Stimulated activated CD4-positive, alpha-beta T cell treated with anti-CD3 and anti-CD28 coated beads, Interleukin-1b, Interleukin-23, amount 100 ng/mL, for 48 hours (primary cell): ENCODE results near the gene LOXL1.

Experiments
- DNase-seq: peaks from one replicate; pipeline ENCODE4 v3.0.0-alpha.2; 2020

LOXL1 gene

GRCh38 chr15:73900095-73900712 lies 26.1 kb upstream of the LOXL1 start:
- no peak for DNase-seq

DNA sequence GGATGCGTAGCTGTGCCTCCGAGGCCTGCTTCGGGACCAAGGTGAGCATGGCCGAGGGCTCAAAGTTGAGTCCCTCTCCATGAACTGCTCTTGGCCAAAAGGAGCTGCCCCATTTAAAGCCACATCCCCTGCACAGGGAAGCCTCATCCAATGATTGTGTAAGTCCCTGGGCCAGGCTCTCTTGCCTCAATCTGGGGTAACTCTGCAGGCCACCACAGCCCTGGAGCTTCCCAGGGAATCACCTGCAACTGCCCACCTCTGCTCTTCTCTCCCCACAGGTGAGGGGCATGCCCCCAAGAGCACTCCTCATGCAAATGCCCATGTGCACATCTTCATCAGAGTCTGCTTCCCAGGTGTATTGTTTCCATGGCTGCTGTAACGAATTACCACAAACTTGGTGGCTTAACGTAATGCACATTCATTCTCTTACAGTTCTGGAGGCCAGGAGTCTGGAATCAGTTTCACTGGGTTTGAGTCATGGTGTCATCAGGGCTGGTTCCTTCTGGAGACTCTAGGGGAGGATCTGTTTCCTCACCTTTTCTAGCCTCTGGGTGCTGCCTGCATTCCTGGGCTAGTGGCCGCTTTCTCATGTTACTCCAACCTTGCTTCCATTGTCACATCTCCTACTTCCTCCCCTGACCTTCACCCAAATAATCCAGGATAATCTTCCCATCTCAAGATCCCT lies 25.0 kb upstream of the LOXL1 start:
- no peak for DNase-seq

GRCh38 chr15:73902121-73903020 lies 23.9 kb upstream of the LOXL1 start:
- DNase-seq, result no peak

- no peak for DNase-seq
Observed at GRCh38 chr15:73904026-73904815, 22.0 kb upstream of the LOXL1 start.

DNA sequence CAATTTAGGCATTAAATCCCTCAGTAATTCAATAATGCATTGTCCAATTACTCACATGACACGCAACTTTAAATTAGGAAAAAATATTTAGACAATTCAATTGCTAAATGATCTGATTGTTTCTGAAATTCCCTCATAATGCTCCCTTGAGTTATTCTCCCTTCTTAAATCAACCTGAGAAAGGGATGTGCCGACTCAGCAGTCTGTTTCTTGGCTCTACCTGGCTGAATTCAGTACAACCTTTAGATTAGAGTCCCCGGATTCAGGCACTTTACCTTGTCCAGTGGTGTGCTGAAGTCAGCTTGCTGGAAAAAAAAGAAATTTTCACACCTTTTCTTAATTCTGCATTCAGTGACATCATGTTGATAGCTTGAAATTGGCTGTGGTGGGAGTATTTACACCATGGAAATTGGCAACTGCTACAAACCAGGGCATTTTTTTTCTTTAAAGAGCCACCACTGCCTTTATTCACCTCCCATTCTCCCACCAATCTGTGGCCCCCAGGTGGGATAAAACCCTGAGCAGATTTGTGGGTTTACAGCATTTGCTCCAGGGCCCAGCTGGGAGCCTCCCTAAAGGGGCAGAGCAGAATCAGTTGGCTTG lies 20.9 kb upstream of the LOXL1 start:
- DNase-seq, result no peak

DNA sequence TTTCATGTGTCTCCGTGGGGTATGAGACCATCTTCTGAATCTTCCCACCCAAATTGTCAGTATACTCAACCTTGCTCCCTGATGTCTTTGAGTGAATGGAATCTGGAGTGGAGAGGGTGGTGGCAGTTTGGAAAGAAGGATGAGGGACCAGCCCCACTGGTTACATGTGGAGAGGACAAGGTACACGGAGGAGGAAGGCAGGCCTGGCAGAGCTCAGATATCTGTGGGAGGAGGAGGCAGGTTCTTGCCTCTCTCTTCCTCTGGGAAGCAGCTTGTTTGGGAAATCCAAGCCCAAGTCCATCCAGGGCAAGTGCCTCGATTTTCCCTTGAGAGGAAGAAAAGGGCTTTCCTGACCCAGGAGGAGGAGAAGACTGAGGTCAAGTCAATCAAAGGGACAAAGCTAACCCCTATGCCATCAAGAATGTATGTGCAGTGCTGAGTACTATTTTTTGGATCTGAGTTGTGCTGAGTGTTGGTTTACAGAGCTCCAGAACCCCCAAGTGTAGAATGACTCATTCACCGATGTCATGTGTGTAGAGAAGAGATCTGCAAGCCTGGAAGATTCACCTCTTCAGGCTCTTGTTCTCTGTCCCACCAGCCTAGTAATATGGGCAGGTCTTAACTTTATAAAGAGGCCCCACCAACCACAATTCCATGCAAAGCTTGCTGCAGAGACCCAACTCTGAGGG lies 19.8 kb upstream of the LOXL1 start:
- DNase-seq, result no peak

DNA sequence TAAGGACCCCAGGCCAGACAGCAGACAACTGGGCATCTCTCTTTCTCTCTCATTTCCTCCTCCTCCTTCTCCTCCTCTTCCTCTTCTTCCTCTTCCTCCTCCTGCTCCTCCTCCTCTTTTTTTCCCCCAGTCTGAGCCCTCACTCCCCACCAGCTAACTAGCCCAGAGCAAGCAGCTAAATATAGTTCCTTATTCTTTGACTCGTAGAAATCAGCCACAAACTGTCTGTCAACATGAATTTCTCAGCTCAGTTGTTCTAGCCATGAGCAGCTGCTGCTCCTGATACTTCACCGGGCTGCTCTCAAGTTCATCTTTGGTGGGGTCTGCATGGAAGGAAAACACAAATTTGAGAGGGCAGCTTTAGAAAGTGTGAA lies 19.2 kb upstream of the LOXL1 start:
- no peak for DNase-seq

DNA sequence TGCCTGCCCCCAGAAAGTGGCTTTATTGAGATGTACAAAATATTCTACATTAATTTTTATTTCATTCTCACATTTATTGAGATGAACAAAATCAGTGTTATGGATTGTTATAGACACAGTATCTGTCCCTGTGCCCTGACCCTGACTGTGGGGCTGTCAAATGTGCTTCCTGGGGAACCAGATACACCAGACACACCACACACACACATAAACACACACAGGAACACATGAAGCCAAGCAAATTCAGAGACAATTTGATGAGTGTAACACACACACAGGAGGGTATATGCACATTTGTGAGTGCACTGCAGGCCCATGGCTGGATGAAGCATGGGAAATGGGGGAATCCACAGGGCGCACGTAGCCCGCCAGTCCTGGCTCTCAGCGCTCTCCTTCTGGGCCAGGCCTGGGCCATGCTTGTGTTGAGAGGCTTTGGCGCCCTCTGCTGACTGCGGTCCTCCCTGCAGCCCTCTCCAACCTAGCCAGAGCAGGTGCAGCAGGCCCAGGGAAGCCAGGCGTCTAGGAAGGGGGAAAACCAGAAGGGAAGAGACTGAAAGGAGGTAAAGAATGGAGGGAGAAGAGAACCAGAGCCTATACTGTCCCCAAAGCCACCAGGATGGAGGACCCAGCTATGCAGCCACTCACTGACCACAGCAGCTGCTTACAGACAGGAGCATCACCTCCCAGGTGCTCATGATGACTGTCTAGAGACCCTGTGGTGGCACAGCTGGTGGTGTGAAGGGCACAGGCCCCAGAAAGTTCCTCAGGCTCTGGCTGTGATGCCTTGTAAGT lies 18.0 kb upstream of the LOXL1 start:
- DNase-seq, result peak; percentile 77

DNA sequence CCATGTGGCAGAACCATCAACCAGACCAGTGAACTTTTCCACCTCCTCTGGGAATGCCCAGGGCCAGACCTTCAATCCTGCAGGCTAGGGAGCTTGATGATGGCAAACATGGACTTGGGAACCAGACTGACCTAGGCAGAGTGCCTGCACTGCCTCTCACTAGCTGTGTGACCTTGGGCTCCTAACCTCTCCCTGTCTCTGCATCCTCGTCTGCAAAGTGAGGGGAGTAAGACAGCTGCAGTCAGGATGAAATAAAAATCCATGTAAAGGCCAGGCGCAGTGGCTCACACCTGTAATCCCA lies 17.5 kb upstream of the LOXL1 start:
- DNase-seq, result no peak

GRCh38 chr15:73909651-73910050 lies 16.6 kb upstream of the LOXL1 start:
- DNase-seq, result no peak

DNA sequence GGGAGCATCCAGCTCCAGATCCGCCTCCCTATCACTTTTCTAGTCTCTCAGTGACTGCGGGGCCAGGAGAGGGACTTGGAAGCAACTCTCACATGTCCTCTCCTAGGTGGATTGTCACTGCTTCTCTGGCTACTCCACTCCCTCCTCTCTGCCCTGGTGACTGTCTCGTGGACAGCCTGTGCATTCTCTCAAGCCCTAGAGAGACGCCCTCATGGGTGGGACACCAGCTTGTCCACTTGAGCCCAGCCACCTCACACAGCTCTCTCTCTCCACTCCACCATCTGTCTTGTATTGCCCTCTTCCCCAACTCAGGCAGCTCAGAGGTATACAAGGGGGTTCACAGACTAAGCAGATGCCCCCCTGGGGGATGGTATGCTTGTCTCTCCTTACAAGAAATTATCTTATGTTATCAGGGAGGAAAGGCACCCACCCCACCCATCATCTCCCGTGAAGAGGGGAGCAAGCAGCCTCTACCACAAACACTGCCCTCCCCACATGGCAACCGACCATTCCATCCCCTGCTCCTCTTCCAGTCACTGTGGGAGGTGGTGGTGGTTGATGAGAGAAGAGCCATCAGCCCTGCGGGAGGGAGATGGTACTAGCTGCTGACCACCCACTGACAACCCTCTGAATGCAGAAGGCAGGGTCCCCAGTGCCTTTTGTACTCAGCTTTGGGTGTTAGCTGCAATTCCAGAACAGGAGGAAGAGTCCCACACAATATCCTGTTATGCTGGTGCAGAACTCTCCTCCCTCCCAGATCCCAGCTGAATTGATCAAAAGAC lies 15.5 kb upstream of the LOXL1 start:
- DNase-seq, result no peak

DNA sequence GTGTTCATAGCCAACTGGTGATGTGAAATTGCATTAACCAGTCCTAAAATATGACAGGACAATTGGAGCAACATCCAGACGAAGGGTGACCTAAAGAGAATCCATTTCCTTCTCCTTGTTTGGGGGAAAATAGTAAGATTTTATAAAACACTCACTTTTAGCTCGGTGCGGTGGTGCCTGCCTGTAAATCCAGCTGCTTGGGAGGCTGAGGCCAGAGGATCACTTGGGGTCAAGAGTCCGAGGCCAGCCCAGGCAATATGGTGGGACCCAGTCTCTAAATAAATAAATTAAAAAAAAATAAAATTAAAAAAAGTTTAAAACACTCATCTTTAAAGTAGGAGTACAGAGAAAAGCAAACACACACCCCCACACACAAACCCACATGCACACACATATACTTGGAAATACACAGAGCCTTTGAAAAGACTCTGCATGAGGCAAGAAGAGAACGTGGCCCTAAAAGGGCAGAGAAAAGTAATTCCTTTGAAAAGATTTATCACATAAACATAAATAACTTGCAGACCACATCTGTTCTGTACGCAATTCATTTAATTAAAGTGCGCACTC lies 14.1 kb upstream of the LOXL1 start:
- DNase-seq, result no peak

- no peak for DNase-seq
Observed at GRCh38 chr15:73914145-73914544, 12.1 kb upstream of the LOXL1 start.

DNA sequence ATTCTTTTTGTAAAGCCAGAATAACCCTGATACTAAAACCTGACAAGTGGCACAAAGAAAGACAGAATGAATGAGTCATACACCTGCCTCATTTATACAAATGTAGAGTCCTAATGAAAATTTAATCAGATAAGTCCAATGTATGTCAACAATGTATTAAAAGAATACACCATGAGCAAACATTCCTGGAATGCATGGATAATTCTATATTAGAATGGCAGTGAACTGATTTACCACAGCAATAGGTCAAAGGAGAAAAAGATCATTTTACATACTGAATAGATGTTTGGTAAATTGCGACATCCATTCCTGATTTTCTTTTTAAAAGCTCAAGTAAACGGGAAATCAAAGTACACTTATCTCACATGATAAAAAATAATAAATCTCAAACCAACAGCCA lies 11.2 kb upstream of the LOXL1 start:
- DNase-seq, result no peak

DNA sequence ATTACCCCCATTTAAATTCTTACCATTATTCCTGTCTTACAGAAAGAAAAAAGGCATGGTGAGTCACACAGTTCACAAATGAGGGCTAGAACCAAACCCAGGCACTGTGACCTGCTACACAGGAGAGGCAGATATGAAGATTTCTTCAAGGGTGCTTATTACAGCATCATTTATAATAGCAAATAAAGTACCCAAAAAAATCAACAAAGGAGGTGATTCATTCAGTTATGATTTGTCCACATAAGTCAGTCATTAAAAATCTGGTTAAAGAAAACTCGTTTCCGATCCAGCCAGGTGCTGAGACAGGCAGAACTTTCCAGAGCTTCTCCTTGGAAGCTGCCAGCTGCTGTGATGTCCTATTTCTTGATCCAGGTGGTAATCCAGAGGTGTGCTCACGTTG lies 7.5 kb upstream of the LOXL1 start:
- no peak for DNase-seq

DNA sequence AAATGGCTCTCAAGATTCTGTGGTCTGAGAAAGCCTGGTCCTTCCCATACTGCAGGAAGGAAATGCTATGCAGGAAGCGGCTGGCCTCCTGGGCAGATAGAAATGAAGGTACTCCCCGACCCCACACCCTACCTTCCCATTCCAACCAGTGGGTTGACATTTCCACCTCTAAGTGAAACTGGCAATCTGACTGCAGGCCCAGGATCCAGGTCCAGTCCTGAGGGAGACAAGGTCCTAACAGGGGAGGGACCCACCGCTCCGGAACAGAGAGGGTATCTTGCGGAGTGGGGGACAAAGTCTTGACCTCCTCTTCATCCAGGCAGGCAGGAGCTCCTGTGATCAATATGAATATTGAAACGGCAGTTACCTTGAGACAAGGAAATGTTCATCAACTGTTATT lies 6.6 kb upstream of the LOXL1 start:
- no peak for DNase-seq

DNA sequence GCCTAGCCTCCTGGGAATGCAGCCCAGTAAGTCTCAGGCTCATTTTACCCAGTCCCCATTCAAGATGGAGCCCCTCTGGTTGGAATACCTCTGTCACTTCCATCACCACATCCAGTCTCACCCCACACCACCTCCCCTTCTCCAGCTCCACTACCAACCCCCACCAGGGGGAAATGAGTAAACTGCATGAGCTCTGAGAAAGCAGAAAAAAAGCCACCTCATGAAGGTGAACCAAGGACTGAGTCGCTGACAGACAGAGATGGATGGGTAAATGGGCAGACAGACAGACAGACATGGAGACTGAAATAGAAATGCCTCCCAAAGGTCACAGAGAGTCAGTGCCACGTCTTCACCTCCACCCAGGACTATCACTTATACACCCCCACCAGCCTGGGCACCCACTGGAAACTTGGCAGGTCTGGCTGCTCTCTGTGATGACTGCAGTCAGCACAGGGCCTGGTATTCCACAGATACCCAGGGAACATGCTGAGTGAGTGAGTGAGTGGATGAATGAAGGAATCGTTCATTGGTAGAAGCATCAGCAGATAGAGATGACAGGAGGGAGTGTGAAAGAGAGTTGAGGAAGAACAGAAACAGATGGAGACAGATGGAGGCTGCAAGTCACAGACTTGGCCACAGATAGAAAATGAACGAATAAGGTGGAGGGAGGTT lies 4.9 kb upstream of the LOXL1 start:
- DNase-seq, result peak; percentile 14

DNA sequence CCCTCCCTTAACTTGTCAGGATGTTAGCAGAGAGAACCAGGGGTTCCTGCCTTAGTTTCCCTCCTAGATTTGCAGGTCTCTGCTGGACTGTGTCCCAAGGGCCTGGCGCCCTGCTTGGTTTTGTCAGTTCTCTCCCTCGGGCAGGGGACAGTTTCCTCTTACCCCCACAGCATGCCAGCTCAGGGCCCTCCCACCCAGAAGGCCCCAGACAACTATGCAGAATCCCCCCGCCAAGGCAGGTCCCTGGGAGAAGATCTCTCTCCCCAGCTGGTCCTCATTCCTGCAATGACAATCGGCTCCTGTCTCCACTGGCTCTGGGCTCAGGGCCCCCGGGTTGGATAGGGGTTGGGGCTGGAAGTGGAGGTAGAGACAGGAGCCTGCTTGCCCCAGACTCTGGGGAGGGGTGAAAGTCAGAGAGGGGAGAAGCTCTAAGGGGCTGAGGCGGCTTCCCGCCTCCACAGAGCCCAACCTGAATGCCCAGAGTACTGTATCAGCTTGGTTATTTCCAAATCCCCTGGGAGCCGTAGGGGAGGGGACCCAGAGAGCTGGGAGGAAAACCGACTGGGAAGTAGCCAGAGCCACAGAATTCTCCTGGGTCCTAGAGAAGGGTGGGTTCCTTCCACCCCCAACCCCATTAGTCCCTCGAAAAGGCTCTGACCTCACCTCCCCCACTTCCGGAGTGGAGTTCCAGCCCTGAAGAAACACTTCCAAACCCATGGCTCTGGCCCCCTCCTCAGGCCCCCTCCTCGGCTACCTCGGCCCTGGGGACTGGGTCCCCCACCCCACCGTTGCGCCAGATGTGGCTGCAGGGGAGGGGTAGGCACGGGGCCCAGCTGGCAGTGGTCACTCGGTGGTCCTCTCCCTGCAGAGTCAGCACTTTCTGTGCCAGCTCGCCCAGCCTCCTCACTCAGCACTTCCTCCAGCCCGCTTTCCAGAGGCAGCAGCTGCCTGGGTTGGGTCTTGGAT lies 3.8 kb upstream of the LOXL1 start:
- no peak for DNase-seq

- no peak for DNase-seq
Observed at GRCh38 chr15:73923156-73923487, 3.1 kb upstream of the LOXL1 start.
